GM12875 (cell line): ENCODE results near the gene TAAR9.

Experiments
- H3K4me3 ChIP-seq: one replicate; pipeline ENCODE4 v1.5.1; 2011; ENCODE audit warnings: low read depth, low read length, control low read depth
- TF ChIP-seq, protein P1 (sequence below): IDR thresholded peaks from 2 replicates; pipeline ENCODE4 v1.5.1; 2011; ENCODE audit warnings: low read depth, mild to moderate bottlenecking, control low read depth, inconsistent platforms, low read length, moderate library complexity, borderline replicate concordance; ENCODE audit not compliant: insufficient read depth

The TAAR9 gene

DNA sequence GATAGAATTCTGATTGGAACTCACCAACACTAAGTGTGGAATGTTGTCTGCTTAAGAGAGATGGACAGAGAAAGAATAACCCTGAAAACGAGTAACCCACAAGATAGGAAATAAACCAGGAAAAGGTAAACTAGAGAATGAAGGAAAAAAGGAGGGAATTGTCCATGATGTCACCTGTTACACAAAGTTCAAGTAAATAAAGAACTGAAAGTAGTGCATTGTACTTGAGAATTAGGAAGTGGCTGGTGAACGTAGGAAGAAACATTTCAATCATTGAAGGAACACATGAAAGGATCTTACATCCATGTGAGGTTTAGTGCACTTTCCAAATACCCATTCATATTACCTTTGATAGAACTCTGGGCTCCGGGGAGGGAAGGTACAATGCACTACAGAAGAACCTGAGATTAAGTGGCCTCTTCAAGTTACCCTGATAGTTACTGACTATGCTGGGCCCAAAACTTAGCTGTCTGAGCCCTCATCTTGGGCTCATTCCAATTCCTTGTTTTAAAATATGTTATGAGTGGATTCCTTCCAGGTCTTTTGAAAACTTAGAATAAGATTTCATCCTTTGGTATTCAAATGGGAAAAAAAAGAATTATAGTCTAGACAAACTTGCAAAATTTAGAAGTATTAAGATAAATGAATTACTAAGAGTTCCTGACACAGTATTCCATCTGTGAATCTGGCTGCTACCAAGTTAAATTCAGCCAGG is 24.1 kb upstream of the TAAR9 start:
- H3K4me3 ChIP-seq, result no peak overlapping the region
- TF ChIP-seq, protein P1, sequence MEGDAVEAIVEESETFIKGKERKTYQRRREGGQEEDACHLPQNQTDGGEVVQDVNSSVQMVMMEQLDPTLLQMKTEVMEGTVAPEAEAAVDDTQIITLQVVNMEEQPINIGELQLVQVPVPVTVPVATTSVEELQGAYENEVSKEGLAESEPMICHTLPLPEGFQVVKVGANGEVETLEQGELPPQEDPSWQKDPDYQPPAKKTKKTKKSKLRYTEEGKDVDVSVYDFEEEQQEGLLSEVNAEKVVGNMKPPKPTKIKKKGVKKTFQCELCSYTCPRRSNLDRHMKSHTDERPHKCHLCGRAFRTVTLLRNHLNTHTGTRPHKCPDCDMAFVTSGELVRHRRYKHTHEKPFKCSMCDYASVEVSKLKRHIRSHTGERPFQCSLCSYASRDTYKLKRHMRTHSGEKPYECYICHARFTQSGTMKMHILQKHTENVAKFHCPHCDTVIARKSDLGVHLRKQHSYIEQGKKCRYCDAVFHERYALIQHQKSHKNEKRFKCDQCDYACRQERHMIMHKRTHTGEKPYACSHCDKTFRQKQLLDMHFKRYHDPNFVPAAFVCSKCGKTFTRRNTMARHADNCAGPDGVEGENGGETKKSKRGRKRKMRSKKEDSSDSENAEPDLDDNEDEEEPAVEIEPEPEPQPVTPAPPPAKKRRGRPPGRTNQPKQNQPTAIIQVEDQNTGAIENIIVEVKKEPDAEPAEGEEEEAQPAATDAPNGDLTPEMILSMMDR, result no peak

GRCh38 chr6:132515386-132515785 is 22.7 kb upstream of the TAAR9 start:
- no peak overlapping the region for H3K4me3 ChIP-seq
- TF ChIP-seq, protein P1, result no peak

DNA sequence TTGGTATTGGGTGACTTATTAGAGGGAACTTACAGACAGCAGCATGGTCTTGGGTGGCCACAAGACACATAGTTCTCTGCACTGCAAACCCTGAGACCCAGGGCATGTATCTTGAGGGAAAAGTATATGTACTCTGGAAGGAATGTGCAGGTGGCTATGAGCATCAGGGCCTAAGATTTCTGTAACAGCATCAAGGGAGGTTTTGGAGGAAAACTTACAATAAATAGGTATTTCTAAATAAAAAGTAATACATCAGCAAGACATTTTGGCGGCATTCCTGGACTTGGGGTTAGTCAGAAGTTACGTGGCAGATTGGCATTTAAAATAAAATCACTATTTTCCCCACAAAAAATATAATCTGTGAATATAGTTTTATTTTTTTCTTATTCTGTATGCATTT is 17.1 kb upstream of the TAAR9 start:
- H3K4me3 ChIP-seq, result no peak overlapping the region
- TF ChIP-seq, protein P1, result no peak

DNA sequence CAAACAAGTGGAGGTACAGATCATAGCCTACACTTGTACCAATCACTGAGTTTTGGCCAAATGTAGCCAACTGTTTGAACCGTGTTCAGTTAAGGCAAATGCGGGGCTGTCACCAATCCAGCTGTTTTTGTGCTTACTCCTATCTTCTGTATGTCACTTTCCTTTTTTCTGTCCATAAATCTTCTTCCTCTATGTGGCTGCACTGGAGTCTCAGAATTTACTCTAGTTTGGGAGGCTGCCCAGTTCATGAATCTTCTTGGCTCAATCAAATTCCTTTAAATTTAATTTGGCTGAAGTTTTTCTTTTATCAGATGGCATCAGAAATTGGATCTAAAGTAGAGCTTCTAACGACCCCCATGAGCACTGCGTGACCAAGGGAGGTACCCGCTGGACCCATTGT is 13.4 kb upstream of the TAAR9 start:
- TF ChIP-seq, protein P1, result no peak
- no peak overlapping the region for H3K4me3 ChIP-seq

DNA sequence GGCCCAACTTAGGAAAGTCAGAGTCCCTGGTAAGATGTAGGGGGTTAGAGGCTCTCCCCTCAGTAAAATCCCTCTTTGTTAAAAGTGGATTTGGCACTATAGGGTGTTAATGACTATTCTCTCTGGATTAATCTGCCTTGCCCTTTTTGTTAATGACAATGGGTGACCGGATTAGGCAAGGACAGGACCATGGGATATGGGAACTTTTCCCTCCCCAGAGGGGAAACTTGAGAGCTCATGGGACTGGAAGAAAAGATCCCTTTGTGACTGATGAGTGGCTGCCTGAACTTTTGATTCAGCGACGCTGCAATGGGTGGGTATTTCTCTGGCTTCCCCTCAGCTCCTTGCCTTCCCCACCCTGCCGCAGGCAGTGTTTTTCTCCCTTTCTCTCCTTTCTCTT is 12.2 kb upstream of the TAAR9 start:
- TF ChIP-seq, protein P1, result no peak
- H3K4me3 ChIP-seq, result no peak overlapping the region

DNA sequence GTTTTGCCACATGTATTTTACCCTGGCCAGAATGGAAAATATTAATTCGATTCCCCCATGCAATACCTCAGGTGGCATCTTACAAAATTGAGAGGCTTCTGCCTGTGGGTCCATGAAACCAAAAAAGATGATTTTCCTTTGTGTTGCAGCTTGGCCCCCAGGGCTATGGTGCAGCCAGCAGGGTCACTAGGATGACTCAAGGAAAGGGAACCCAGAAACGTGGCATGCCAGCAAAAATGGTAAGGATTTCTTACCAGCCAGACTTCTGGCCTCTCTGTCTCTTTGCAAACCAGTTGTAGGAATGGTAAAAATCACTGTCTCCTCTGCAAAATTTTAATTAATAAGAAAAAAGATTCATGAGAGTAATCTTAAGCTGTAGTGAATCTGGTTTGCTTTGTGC is 11.6 kb upstream of the TAAR9 start:
- no peak overlapping the region for H3K4me3 ChIP-seq
- TF ChIP-seq, protein P1, result no peak

DNA sequence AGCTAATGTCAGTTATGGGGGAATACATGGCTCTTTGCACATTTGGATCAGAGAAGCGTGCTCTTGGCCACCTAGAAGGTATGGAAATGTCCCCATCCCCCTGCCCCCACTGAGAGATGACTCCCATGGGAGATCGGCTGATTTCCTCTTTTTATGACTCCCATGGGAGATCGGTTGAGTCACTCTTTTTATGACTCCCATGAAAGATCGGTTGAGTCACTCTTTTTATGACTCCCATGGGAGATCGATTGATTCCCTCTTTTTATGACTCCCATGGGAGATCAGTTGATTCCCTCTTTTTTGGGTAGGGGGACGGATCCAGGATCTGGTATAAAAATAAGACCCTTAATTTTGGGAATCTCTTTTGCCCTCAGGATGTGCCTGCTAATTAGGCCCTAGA is 10.3 kb upstream of the TAAR9 start:
- H3K4me3 ChIP-seq, result no peak overlapping the region
- TF ChIP-seq, protein P1, result no peak
